Inflammatory macrophage (primary cell): ENCODE data around the gene SIPA1L2.

ENCODE experiments used
- DNase-seq, 2 donors: peaks; one replicate each; pipeline ENCODE4 v3.0.0-alpha.2; 2020 to 2022
- total RNA-seq, 18 experiments: gene quantifications; one replicate each; lab custom pipeline; 2026; ENCODE audit warnings: mixed read lengths in 6 of 18, inconsistent platforms in 2 of 18; lab: John Stamatoyannopoulos, UW

Gene SIPA1L2
- 7.8 to 156 (median 83.8) reads per million in 18 experiments for total RNA-seq

DNA sequence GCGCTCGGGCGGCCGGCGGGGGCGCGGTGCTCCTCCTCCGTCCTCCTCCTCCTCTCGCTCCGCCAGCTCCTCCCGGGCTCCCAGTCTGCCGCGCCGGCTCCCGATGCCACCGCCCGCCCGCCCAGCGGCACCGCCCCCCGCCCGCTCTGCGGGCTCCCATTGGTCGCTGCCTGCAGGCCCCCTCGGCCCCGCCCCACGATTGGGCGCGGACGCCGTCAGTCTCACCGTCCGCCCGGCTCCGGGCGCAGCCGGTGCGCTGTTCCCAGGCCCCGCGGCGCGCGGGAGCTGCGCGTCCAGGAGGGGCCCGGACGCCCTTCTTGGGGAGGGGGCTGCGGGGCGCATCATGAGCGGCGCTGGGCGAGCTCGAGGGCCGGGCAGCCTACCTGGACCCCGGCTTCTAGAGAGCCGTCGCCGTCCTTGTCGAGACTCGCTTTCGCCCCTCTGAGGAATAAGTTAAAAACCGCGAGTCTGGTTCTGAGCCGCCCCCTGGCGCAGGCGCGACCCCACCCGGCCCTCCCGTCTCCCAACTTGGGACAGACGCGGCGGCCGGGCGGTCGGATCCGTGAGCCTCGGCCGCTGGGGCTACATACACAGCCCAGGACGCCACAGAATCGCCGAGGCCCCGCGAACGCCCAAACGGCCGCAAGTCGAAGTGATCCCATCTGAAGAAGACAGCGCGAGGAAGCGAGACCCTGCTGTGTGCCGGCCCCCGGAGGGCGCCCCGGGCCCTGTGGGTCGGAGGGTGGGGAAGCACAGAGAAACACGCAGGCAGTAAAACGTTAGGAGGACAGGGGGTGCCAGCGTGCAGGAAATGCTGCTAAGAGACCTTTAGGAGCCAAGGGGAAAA lies at the start of gene SIPA1L2:
Gene SIPA1L2, minus strand, starts transcription at position 87 of the 847 bp plus-strand sequence. CDS start 114,794 bp downstream, outside the sequence.
- peak; percentile 91 to 94 for DNase-seq

DNA sequence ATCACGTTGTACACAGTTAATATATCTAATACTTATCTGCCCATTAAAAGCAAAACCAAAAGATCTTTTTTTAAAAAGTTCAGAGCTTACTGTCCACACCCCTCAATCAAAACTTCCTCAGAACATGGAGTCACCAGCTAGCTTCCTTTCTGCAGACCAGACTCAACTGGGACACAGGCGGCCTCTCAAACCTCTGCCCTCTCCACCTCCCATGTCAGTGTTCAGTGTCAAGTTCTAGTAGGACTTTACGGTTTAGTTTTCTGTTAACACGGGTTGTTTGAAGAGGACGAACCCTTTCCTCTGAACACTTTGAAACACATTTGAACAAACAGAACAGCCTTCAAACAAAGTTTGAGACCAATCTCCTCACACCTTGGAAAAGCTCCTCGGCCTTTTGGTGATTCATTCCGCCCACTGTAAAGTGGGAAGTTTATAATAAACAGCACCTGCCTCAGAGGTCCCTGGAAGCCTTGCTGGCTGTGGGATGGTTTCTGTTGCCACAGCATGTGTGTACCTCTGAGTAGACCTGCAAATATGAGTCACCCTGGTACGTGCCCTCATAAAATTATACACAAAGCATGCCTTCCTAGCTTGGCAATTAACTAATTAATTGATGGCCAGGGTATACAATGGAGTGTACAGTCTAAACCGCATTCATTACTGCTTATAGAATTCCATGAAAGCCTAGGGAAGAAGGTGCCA lies 48.4 kb upstream of the SIPA1L2 start:
- no peak for DNase-seq

GRCh38 chr1:232676307-232676706 lies 46.4 kb upstream of the SIPA1L2 start:
- DNase-seq, result no peak

DNA sequence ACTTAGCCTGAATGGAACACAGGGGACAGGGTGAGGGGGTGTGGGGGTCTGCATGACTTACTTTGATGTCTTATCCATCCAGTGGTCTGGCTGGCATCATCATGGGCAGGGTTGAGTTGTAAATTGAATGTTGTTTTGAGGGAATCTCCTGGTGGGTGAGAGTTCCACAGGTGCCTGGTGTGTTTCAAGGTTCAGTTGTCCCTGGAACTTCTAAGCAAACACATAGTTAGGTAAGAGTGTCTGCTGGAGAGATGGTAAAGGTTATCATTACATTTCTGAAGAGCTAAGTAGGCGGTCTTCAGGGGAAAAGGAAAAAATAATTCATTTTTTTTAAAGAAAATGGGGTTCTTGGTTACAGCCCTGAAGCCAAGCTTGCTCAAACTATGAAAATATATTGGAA lies 46.0 kb upstream of the SIPA1L2 start:
- no peak for DNase-seq

DNA sequence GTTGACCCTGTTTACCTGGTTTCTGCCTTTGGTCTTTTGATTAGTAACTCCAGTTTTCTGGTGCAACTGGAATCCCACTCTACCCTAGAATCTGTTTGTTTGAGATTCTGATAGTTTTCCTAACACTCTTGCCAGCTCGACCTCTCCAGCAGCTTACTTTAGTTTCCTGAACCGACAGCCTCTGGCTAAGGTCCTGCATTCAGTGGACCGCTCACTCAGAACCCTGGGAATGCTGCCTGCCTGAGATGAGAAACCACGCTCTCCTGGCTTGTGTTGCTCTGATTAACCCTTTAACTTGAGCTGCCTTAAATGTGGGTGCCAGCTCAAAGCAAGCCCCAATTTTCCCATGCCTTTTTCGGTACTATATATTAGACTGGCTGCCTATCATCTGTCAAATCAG lies 45.3 kb upstream of the SIPA1L2 start:
- DNase-seq, result no peak

DNA sequence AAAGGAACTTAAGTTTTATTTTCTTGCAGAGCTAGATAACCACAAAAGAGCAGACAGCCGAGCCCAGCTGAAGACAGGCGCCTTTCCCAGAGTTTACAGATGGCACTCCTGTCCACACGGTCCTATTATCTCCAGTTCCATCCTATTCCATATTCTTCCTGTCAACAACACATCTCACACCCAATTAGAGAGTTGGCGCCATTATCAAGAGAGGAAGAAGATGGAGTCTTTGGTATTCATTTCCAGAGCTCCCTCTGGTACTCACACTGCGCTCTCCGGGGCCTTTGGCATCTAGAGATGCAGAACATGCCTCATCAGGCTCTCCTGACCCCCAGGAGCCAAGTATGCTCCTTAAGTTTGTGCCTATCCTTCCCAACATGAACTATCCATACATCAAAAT lies 43.3 kb upstream of the SIPA1L2 start:
- DNase-seq, result no peak

DNA sequence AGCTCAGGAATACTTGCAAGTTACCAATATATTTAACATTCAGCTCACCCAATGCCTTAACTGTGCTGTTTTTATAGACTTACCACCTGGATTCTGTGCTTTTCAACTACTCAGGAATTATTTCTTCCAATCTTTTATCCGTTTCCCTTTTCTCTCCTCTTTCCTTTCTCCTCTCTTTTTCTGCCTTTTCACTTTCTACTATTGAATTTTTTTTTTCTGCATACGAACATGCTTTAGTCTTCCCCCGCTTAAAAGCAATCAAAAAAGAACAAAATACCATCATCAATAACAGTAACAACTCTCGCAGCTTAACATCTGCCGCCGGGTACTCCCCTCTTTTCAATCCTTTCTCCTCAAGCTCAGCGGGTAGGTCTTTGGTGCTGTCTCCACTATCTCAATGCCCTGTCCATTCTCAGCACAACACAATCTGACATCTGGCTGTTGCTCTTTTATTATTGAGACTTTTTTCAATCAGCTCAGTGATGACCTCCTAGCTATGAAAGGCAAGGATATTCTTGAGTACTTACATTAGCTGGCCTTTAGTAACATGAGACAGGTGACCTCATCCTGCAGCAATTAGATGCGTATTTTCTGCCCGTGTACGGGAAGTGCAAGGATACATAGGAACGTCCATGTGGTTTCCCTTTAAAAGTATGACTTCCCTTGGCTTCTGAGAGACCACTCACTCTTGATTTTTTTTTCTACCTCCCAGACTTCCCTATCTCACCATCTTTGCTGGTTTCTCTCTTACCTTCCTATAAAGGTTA lies 40.2 kb upstream of the SIPA1L2 start:
- no peak for DNase-seq

DNA sequence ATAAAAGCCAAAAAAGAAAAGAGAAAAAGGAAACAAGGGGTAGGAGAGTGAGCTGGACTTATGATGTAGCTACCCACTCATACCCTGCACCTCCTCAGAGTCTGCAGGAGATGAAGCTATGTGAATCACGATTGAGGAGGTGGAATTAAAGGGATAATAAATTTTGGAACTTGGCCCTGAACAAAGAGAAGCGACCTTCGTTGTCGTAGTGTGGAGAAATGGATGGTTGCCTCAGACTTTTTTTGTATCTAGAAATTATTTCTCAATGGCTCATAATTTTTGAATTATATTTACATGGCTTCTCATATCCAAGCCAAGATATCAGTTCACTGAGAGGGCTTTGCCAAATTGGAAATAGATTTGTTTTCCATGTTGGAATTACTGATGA lies 37.8 kb upstream of the SIPA1L2 start:
- DNase-seq, result no peak

GRCh38 chr1:232667094-232667777 lies 37.3 kb upstream of the SIPA1L2 start:
- no peak for DNase-seq

GRCh38 chr1:232664844-232665777 lies 35.2 kb upstream of the SIPA1L2 start:
- peak in 1 of 2 donors; percentile 10 for DNase-seq

DNA sequence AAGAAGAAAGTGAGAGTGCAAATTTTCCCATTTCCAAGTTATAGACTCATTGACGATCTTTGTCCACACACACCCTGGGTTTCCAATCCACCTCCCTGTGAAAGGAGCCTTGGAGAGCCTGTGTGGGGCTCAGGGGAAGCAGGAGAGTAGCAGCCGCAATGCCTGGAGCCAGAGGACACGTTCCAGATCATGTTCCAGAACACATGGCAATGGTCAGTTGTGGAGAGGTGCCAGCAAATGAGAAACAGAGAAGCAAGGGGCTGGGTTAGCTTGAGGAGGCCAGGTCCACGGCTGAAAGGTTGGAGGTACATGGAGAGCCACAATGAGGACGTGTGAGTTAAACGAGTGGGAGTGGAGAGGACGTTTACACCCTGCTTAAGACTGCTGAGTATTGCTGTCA lies 33.0 kb upstream of the SIPA1L2 start:
- DNase-seq, result no peak

GRCh38 chr1:232658386-232658785 lies 28.5 kb upstream of the SIPA1L2 start:
- no peak for DNase-seq

DNA sequence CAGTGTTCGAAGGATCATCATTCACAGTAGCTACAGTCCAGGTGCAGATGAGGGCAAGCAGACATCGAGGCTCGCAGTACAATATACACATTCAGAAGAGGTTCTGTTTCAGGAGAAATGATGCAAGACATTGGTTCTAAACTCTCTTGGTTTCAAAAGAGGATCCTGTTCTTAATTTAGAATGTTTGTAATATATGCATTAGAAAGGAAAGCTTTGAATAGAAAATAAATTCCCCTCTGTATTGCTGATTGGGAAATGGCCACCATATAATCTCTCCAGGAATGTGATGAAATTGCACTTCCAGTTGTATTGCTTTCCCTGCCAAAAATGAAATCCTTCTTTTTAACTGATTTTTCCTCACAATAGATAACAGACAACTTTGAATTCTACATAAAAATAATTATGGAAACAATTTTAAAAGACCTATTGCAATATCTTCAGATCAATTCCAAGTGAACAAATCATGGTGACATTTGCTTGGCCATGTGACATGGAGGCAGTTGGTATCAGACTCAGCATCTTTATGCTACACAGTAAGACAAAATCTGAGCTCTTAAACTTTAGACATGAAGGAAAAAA lies 27.6 kb upstream of the SIPA1L2 start:
- peak; percentile 33 to 68 for DNase-seq

DNA sequence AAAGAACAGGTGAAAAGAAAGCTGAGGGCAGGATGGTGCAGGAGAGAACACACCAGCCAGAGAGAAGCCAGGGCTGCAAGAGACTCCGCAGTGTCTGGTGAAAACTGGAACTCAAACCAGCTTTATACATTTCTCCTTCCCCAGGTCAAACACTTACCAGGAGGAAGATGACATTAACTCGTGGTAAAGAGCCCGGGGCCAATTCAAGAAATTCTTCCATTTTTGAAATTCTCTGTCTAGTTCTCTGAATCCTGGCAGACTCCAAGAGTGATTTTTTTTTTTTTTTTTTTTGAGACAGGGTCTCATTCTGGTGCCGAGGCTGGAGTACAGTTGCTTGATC lies 25.8 kb upstream of the SIPA1L2 start:
- no peak for DNase-seq

DNA sequence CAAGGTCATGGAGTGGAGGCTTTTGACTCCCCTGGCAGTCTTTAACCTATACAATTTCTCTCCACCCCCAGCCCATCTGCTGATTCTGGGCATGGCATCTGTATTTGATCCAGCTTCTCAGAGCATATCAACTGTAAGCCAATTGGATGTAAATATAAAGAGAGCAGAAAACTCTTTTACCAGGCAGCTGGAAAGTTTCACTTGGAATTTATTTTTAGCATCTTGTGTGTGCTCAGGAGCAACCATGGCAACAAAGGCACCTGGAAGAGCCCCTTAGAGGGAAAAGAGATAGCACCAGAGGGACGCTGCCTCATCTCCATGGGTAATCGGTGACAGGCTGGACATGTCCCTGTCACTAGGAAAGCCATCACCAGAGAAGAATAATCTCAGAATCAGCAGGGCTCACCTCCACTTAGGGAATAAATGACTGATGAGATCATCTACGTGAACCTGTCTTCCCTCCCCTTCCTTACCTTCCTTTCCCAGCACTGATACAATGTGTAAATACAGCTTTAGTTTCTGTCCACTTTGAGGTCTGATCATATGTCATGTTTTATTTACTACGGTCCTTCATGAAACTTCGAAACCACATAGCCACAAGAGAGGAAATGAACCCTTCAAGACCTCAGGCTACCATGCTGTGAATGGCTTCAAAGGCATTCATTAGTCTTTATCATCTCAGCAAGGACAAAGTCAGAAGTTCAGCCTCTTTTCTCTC lies 25.3 kb upstream of the SIPA1L2 start:
- peak; percentile 28 to 47 for DNase-seq

DNA sequence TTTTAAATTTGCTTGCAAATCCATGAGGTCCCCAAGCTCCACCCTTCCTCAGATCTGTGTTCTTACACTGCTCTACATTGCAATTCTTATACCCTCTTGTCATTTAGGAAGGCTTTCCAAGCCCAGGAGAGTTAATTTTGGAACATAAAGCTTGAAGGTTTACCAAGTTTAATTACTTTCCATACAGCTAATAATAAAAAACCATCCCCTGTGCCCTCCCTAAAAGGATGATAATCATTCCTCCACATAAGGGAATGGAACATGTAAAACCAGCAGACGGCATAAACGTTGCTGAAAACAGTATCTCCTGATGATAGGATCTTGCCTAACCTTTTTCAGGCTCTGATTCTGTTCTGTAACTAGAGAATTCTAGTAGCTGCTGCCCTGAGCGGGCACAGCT lies 23.9 kb upstream of the SIPA1L2 start:
- DNase-seq, result no peak

DNA sequence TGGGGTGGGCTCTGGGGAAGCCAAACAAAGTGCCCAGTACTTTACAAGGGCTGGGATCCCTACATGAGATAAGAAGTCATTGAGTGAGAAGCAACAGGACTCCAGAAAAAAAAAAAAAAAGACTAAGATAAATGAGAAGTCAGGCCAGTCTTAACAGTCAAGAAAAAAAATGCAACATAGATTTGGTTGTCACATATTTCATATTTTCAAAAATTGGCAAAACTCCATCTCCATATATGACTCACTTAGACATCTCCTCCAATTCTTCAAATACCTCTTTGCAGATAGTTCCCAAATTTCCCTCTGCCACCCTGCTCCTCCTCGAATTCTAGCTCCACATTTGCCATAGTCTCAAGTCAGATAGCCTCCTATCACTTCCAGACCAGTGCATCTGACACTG lies 20.9 kb upstream of the SIPA1L2 start:
- DNase-seq, result no peak

DNA sequence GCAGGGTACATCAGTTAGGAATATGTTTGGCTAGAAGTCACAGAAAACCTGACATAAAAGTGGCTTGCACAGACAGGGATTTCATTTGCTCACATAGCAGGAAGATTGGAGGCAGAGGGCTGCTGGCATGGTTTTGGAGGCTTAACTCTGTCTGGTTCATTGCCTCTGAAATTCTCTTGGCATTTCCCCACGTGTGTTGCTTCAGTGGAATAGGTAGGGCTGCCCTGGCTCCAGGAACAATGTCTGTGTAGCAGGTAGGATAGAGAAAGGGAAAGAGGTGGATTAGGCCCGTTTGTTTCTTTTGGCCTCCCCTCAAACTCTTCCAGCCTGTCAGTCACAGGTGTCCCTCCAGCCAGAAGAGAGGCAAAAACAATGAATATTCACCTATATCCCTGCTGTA lies 20.5 kb upstream of the SIPA1L2 start:
- DNase-seq, result no peak

GRCh38 chr1:232648316-232648715 lies 18.4 kb upstream of the SIPA1L2 start:
- no peak for DNase-seq

DNA sequence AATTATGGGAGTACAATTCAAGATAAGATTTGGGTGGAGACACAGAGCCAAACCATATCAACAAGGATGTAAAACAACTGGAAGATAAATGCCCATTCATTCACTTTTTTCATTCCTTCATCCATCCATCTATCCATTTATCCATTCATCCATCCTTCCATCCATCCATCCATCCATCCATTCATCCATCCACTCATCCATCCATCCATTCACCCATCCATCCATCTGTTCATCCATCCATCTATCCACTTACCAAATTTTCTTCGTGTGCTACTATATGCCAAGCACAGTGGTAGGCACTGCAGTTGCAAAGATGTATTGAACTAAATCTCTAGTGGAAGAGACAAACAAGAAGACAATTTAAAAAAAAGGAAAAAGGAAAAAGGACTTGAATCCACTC lies 14.3 kb upstream of the SIPA1L2 start:
- DNase-seq, result no peak

DNA sequence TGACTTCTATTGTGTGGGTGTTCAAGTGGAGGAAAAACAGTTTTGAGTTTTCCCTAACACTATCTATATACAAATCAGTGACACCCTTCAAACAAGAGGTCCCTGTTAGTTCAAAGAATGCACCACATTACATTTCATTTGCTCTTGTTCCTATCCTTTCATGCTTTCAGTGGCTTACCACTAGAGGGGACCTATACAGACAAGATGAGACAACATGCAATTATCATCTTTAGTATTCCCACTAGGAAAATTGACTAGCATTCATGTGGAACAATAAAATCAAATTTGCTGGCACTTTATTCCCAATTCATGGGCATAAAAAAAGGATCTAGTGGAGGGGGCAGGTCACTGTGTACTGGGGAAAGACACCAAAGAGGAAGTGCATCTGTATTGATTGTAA lies 13.3 kb upstream of the SIPA1L2 start:
- DNase-seq, result no peak
